K562 (cell line): Measurements from ENCODE around the gene ANO8. TPM values are rescaled to one million over a fixed set of nuclear protein-coding genes. Genes with fewer than 3 reads are reported as not detected.

ENCODE experiments used
- ATF7 ChIP-seq: fragments of 450-650 bp; IDR thresholded peaks from 2 replicates; pipeline ENCODE4 v1.7.1; 2014; ENCODE audit warnings: mild to moderate bottlenecking, moderate library complexity
- BCL6 ChIP-seq: fragments of 250-450 bp; sonication (Bioruptor Pico); IDR thresholded peaks from 2 replicates; pipeline ENCODE4 v1.4.0; 2020
- CXXC5 ChIP-seq: fragments of 250-450 bp; sonication (Bioruptor Pico); IDR thresholded peaks from 2 replicates; pipeline ENCODE4 v1.8.0; 2022; ENCODE audit warnings: inconsistent platforms, mild to moderate bottlenecking, moderate library complexity
- E2F4 ChIP-seq: sonication (generic); formaldehyde crosslinking; IDR thresholded peaks from 2 replicates; pipeline ENCODE4 v1.8.0; 2022; ENCODE audit warnings: mild to moderate bottlenecking, low read depth, missing genetic modification reagents
- ELF1 ChIP-seq: fragments of 200-800 bp; sonication (Bioruptor generic); IDR thresholded peaks from 2 replicates; pipeline ENCODE4 v1.6.1; 2016; ENCODE audit warnings: missing genetic modification characterization, missing compliant biosample characterization
- ELK3 ChIP-seq: fragments of 450-650 bp; formaldehyde crosslinking; IDR thresholded peaks from 2 replicates; pipeline ENCODE4 v1.4.0; 2020; ENCODE audit warnings: mild to moderate bottlenecking
- FOS ChIP-seq: IDR thresholded peaks from 3 replicates; pipeline ENCODE4 v1.6.1; 2011; ENCODE audit not compliant: insufficient read length; ENCODE audit errors: extremely low read depth
- GATAD2A ChIP-seq: fragments of 450-650 bp; IDR thresholded peaks from 2 replicates; pipeline ENCODE4 v1.6.1; 2017
- HDAC3 ChIP-seq: fragments of 450-650 bp; IDR thresholded peaks from 2 replicates; pipeline ENCODE4 v1.6.1; 2018; ENCODE audit warnings: borderline replicate concordance, mild to moderate bottlenecking, moderate library complexity; ENCODE audit not compliant: partially characterized antibody
- NFE2L1 ChIP-seq: fragments of 450-650 bp; IDR thresholded peaks from 2 replicates; pipeline ENCODE4 v1.6.1; 2016; ENCODE audit warnings: missing genetic modification characterization, low read depth, mild to moderate bottlenecking, missing compliant biosample characterization, moderate library complexity, borderline replicate concordance
- SMARCA4 ChIP-seq: fragments of 450-650 bp; IDR thresholded peaks from 2 replicates; pipeline ENCODE4 v1.6.1; 2016
- SRF ChIP-seq, 2 experiments: fragments of 250-450, 450-650 bp in 1 of 2; sonication (Bioruptor Pico) in 1 of 2; sonication (generic) in 1 of 2; formaldehyde crosslinking; IDR thresholded peaks; 2 replicates each; pipeline versions ENCODE4 v1.5.0 to v1.5.1; 2020 to 2022; ENCODE audit warnings: mild to moderate bottlenecking in 1 of 2, missing genetic modification reagents in 1 of 2
- TFE3 ChIP-seq: fragments of 450-650 bp; formaldehyde crosslinking; IDR thresholded peaks from 2 replicates; pipeline ENCODE4 v1.4.0; 2020; ENCODE audit warnings: mild to moderate bottlenecking, mixed read lengths
- UBTF ChIP-seq, 2 experiments: IDR thresholded peaks; 2 replicates each; pipeline ENCODE4 v1.6.1; 2012; ENCODE audit warnings: improper control_type of control experiment in 2 of 2, low read depth in 2 of 2, low read length in 2 of 2, borderline replicate concordance in 1 of 2
- USF2 ChIP-seq: sonication (generic); formaldehyde crosslinking; IDR thresholded peaks from 2 replicates; pipeline ENCODE4 v1.5.0; 2020; ENCODE audit warnings: missing genetic modification reagents
- ZFP91 ChIP-seq: sonication (generic); formaldehyde crosslinking; IDR thresholded peaks from 2 replicates; pipeline ENCODE4 v1.8.0; 2022; ENCODE audit warnings: mild to moderate bottlenecking, missing genetic modification reagents
- polyA plus RNA-seq, 8 experiments: library from polyadenylated mRNA; depleted of rRNA in 4 of 8; stranded (reverse) in 5 of 8; unstranded in 3 of 8; fragments of >200 nt; fragmentation: Nextera tagmentation in 2 of 8; fragmentation: Illumina TruSeq in 1 of 8; extraction: Ambion mirVana in 2 of 8; extraction: Trizol in 1 of 8; gene quantifications; 2 replicates each; pipeline versions ENCODE4 v1.2.1 to v1.2.3, GENCODE V29; 2011 to 2014; ENCODE audit warnings: inconsistent platforms in 1 of 8, missing spikeins in 1 of 8
- total RNA-seq, 7 experiments: library from RNA; depleted of rRNA in 6 of 7; stranded (reverse); fragments of >200 nt in 6 of 7; fragmentation: Illumina TruSeq in 2 of 7; extraction: Trizol in 2 of 7; gene quantifications; 2 replicates each; pipeline versions ENCODE4 v1.2.1 to v1.2.3, GENCODE V29; 2011 to 2021; ENCODE audit warnings: low replicate concordance in 1 of 7

Gene ANO8
- total and polyA plus RNA-seq, 9 of the 15 experiments (the other 6 are each of a cell fraction or from before 2014, with no cell fraction given): 0.07 to 7.6 (median 2.3) TPM; not detected in 1

- no peak for TF ChIP-seq E2F4 (CRISPR knock-in tag)
- TF ChIP-seq ATF7: no peak
- no peak for TF ChIP-seq FOS
- no peak for TF ChIP-seq NFE2L1 (tag)
- no peak; the same call in none of the 2 replicates for TF ChIP-seq SMARCA4
- TF ChIP-seq BCL6: no peak
- no peak for TF ChIP-seq CXXC5 (CRISPR knock-in tag)
- no peak for TF ChIP-seq USF2 (CRISPR knock-in tag)
- TF ChIP-seq HDAC3: no peak
- TF ChIP-seq ELF1 (tag): 0 out of 2 replicates have a peak, but pooled peaks have one; percentile 49
- 0 out of 2 replicates have a peak, but pooled peaks have one; percentile 42 for TF ChIP-seq GATAD2A
- no peak for TF ChIP-seq ELK3 (CRISPR knock-in tag)
- no peak for TF ChIP-seq TFE3 (CRISPR knock-in tag)
- no peak for TF ChIP-seq ZFP91
- TF ChIP-seq UBTF (IDR thresholded peaks at IDR 0.05; ENCODE audit: borderline replicate concordance in 1 of 2, low read depth in 2 of 2, low read length in 2 of 2): no peak
- TF ChIP-seq SRF (CRISPR knock-in tag; IDR thresholded peaks at IDR 0.05): no peak
Measured at GRCh38 chr19:17305216-17305516, 29.5 kb downstream of the ANO8 start (continued).
